Esophagus muscularis mucosa (tissue), 4 donors: ENCODE results near the gene FAM135A. TPM values are rescaled to one million over a fixed set of nuclear protein-coding genes. Genes with fewer than 3 reads are reported as not detected.

ENCODE experiments used
- DNase-seq: peaks from one replicate; pipeline ENCODE4 v3.0.0-alpha.2; 2017; ENCODE audit errors: extremely low spot score
- H3K27ac ChIP-seq, 4 donors: fragments of 200-600 bp; sonication (generic); replicated peaks in 1 of 4; 1 replicate in 3 of 4; 2 replicates in 1 of 4; pipeline ENCODE4 v1.5.1; 2016 to 2019; ENCODE audit warnings: mild to moderate bottlenecking in 1 of 4
- H3K27me3 ChIP-seq, 4 donors: fragments of 200-600 bp; sonication (generic); one replicate each; pipeline versions ENCODE4 v1.5.1 to v1.6.0; 2016 to 2019
- H3K36me3 ChIP-seq, 4 donors: fragments of 200-600 bp; sonication (generic); one replicate each; pipeline ENCODE4 v1.5.1; 2016 to 2019
- H3K4me1 ChIP-seq, 4 donors: fragments of 200-600 bp; sonication (generic); one replicate each; pipeline ENCODE4 v1.5.1; 2016 to 2019
- H3K4me3 ChIP-seq, 4 donors: fragments of 200-600 bp; sonication (generic); 1 replicate in 2 of 4; 2 replicates in 2 of 4; pipeline ENCODE4 v1.5.1; 2016 to 2019; ENCODE audit warnings: mild to moderate bottlenecking in 4 of 4, moderate library complexity in 1 of 4
- H3K9me3 ChIP-seq, 4 donors: fragments of 200-600 bp; sonication (generic); 1 replicate in 3 of 4; 2 replicates in 1 of 4; pipeline ENCODE4 v1.5.1; 2016 to 2019
- CTCF ChIP-seq, 3 experiments: fragments of 200-600 bp in 2 of 3; fragments of 450-650 bp in 1 of 3; sonication (generic) in 2 of 3; IDR thresholded peaks; one replicate each; pipeline ENCODE4 v1.5.1; 2017 to 2019; ENCODE audit warnings: antibody characterized with exemption in 3 of 3, mild to moderate bottlenecking in 2 of 3, moderate library complexity in 1 of 3
- EP300 ChIP-seq: sonication (generic); formaldehyde crosslinking; IDR thresholded peaks from one replicate; pipeline ENCODE4 v1.6.1; 2017; ENCODE audit warnings: antibody characterized with exemption
- POLR2A ChIP-seq: fragments of 450-650 bp; IDR thresholded peaks from one replicate; pipeline ENCODE4 v1.6.1; 2017; ENCODE audit warnings: antibody characterized with exemption, moderate library complexity, mild to moderate bottlenecking, low read depth
- POLR2AphosphoS5 ChIP-seq, 2 donors: sonication (generic); formaldehyde crosslinking; IDR thresholded peaks; one replicate each; pipeline ENCODE4 v1.6.1; 2017; ENCODE audit warnings: antibody characterized with exemption in 2 of 2
- WGBS: methylation state at CpG from one replicate; pipeline ENCODE4 v1.1.5; 2018; 5-methylcytosine and 5-hydroxymethylcytosine counted together
- intact Hi-C: fragments of 100-400 bp; cut with DNase I; formaldehyde crosslinking; loops from one replicate; pipeline ENCODE4 v1.15.1; 2023
- total RNA-seq, 4 donors: library from RNA; depleted of rRNA; stranded (reverse); fragments of >200 nt; gene quantifications; one replicate each; pipeline versions ENCODE4 v1.1.0 to v1.2.1, GENCODE V29; 2016

FAM135A gene
- 10 to 100 TPM; 14.8 to 21.3 (median 19.8) TPM for total RNA-seq

DNA sequence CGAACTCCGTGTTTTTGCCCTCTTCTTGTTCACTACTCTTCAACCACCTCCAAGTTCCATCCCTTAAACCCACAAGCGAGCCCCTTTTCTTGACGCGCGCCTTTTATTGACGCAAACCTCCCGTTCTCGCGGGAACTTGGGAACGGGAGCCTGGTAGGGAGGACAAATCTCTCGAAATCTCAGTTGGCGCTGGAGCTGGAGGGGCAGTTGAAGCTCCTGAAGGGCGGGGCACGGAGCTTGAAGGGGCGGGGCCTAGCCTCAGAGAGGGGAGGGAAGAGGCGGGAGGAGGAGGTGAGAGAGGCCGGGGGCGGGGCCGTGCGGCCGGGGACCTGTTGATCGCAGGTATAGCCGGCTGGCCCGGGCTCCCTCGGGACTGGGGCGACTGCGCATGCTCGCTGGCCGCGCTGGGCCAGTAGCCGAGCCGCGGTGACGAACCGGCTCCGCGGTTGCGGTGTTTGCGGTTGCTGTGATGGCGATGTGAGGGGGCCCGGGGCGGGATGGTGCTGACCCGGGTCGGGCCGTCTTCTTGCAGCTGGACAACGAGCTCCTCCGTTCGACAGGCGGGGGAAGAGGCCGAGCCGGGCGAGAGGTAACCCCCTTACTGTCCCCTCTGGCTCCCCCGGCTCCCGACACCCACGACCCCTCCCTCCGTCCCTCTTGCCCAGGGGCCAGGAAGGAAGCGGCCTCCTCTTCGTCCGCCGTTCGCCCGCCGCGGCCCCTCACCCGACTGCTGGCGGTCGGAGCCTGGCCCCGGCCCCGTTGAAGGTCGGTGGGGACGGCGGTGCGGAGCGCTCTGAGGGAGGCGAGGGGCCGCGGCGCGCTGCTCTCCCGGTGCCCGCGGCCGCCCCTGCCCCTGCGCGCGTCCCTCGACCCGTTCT, at the start of gene FAM135A:
TSS of gene FAM135A (plus strand) at position 395 of the 878 bp plus-strand sequence. CDS start 14,835 bp downstream, outside the sequence.
- TF ChIP-seq POLR2AphosphoS5 (IDR thresholded peaks at IDR 0.05) (peak; percentile 76 to 80), EP300 (no peak)
- Histone ChIP-seq H3K27ac (peak within 1 kb of the TSS; percentile 86 to 91 (median 90)), H3K27me3 (no peaks in the 10 kb centered on the region), H3K9me3 (no peaks in the 10 kb centered on the region), H3K4me3 (peak within 1 kb of the TSS; percentile 82 to 97 (median 92)), H3K36me3 (peaks cover 0 to 13% (median 9%) of the 10 kb centered on the region in 4 donors), H3K4me1 (peaks cover 10 to 24% (median 22%) of the 10 kb centered on the region in 4 donors)
- intact Hi-C loops = loop anchor here (10.0 kb wide), 1 partner anchor 251 kb away; the partner anchor contains the start of gene SMAP1
- DNase-seq = peak; percentile 98
- WGBS = 0% methylated on average over 29 of the region's 89 CpGs

DNA sequence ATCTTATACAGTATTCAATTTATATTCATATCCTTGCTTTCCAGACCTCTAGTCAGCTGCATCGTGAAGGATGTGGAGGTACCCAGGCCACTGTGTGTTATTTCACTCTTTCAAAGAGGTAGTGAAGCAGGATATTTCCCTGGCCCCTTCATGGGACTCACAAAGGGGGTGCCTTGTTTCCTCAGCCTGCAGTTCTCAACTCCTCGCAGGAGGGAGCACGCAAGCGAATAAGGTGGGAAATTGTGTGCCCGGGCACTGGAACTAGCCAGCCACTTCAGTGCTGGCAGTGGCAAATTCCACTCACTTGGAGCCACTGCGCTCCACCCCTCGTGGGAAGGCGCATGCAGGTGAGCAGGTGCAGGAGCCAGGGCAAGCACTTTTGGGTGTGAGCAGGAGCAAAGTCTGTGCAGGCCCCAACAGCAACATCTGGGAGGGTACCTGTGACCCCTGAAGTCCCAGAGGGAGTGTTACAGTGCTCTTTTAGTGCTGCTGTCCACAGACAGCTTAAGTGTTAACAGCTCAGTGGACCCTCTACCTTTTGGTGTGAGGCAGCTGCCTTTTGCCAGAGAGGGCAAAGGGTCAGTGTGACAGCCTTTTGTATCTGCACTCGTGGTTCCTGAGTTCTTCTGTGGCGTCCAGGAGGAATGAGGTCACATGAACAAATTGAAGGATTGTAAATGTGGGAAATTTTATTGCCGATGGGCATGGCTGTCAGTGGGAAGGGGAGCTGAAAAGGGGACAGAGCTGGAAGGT, 49.4 kb upstream of the FAM135A start:
- intact Hi-C loops = no loop called here
- Histone ChIP-seq H3K4me3 (no peak overlapping the region), H3K27me3 (no peaks in the 10 kb centered on the region), H3K4me1 (no peaks in the 10 kb centered on the region), H3K9me3 (no peaks in the 10 kb centered on the region), H3K36me3 (no peaks in the 10 kb centered on the region), H3K27ac (no peak overlapping the region)
- WGBS = 88% methylated on average over 8 of the region's 11 CpGs
- DNase-seq = no peak
- TF ChIP-seq POLR2A = no peak
- no peak for TF ChIP-seq POLR2AphosphoS5 (IDR thresholded peaks at IDR 0.05)
- no peak for TF ChIP-seq CTCF (IDR thresholded peaks at IDR 0.05)
- no peak for TF ChIP-seq EP300

DNA sequence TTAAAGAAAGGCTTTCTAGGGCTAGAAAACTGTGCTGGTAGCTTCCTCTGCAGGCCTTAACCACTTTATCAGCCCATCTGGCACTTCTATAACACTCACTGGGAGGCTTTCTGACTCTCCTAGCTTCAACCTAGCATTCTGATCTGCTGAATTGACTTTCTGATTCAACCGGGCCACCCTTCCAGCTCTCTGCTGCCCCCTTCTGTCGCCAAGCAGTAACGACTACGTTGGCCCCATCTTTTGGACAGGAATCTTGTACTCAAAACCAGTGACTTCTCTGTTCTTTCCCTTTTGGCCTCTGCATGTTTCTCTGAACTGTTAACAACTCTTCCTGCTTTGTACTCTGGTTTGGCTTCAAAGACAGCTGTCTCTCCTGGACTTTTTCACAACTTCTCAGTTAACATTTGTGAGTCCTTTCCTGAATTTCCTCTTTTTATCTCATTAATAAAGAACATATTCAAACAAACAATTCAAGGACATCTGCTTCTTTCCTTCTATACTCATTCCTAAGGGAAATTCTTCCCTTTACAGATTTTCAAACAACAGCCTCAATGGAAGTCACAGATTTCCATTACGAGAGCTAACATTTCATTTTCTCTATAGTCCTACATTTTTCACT, 43.9 kb upstream of the FAM135A start:
- no peaks in the 10 kb centered on the region for H3K27me3 ChIP-seq
- 16% methylated on average over 5 of the region's 5 CpGs for WGBS
- DNase-seq = no peak
- no peak overlapping the region for H3K27ac ChIP-seq
- peaks cover 0 to 2% (median 0%) of the 10 kb centered on the region in 4 donors for H3K4me1 ChIP-seq
- no peaks in the 10 kb centered on the region for H3K36me3 ChIP-seq
- intact Hi-C loops = loop anchor here (5.0 kb wide), 2 partner anchors 57 to 147 kb away; no protein-coding TSS in a partner anchor
- H3K4me3 ChIP-seq = no peak overlapping the region
- no peaks in the 10 kb centered on the region for H3K9me3 ChIP-seq
- no peak for TF ChIP-seq EP300
- peak; percentile 74 to 92 (median 79) for TF ChIP-seq CTCF (IDR thresholded peaks at IDR 0.05)
- no peak for TF ChIP-seq POLR2A

- DNase-seq = no peak
- 73% methylated on average over 4 of the region's 4 CpGs for WGBS
Observed at GRCh38 chr6:70370496-70370895, 42.8 kb upstream of the FAM135A start.

More at GRCh38 chr6:70370496-70370895, 42.8 kb upstream of the FAM135A start:
- no peaks in the 10 kb centered on the region for H3K36me3 ChIP-seq
- TF ChIP-seq CTCF (IDR thresholded peaks at IDR 0.05) (no peak), POLR2A (no peak), POLR2AphosphoS5 (IDR thresholded peaks at IDR 0.05) (no peak), EP300 (no peak)
- no peak overlapping the region for H3K27ac ChIP-seq
- H3K27me3 ChIP-seq = peaks cover 0 to 5% (median 0%) of the 10 kb centered on the region in 4 donors
- H3K9me3 ChIP-seq = no peaks in the 10 kb centered on the region
- peaks cover 0 to 2% (median 0%) of the 10 kb centered on the region in 4 donors for H3K4me1 ChIP-seq
- intact Hi-C loops = no loop called here
- no peak overlapping the region for H3K4me3 ChIP-seq
